Muscle of leg (tissue), 11 donors: ENCODE results near the gene RABL6. TPM values are rescaled to one million over a fixed set of nuclear protein-coding genes. Genes with fewer than 3 reads are reported as not detected.
"Not testable (repeated sequence)": the region's sequence is repeated elsewhere in the genome, so short reads cannot be mapped to it uniquely, and the experiment has no call there.

Experiments
- DNase-seq: peaks from one replicate; pipeline ENCODE4 v3.0.0; 2013
- H3K27ac ChIP-seq: one replicate; pipeline ENCODE4 v1.5.1; 2013; ENCODE audit warnings: mild to moderate bottlenecking, low read length, control low read depth
- H3K27me3 ChIP-seq: one replicate; pipeline ENCODE4 v1.6.1; 2013; ENCODE audit warnings: low read length; ENCODE audit not compliant: control insufficient read depth, insufficient read depth
- H3K36me3 ChIP-seq: one replicate; pipeline ENCODE4 v1.6.1; 2013; ENCODE audit warnings: low read length; ENCODE audit not compliant: control insufficient read depth, insufficient read depth
- H3K4me1 ChIP-seq: one replicate; pipeline ENCODE4 v1.6.1; 2013; ENCODE audit warnings: low read length; ENCODE audit not compliant: control insufficient read depth, insufficient read depth
- H3K4me3 ChIP-seq: one replicate; pipeline ENCODE4 v1.5.1; 2013; ENCODE audit warnings: low read length, control low read depth
- H3K9me3 ChIP-seq: replicated peaks from 2 replicates; pipeline ENCODE4 v1.6.1; 2013; ENCODE audit warnings: low read depth, low read length; ENCODE audit not compliant: control insufficient read depth
- WGBS: methylation state at CpG from one replicate; pipeline ENCODE4 v1.1.5; 2013; ENCODE audit warnings: missing lambda C conversion rate; ENCODE audit not compliant: insufficient coverage; 5-methylcytosine and 5-hydroxymethylcytosine counted together
- polyA plus RNA-seq, 8 donors: library from polyadenylated mRNA; unstranded; fragments of 120-200 nt; gene quantifications; one replicate each; pipeline versions ENCODE4 v1.2.1 to v1.2.3, GENCODE V29; 2013; ENCODE audit warnings: inconsistent platforms in 1 of 8, low replicate concordance in 1 of 8; ENCODE audit not compliant: insufficient read length in 8 of 8, insufficient read depth in 1 of 8
- total RNA-seq: library from RNA; stranded (reverse); fragments of 120-200 nt; gene quantifications from one replicate; pipeline ENCODE4 v1.2.4, GENCODE V29; 2013

Gene RABL6
- total and polyA plus RNA-seq, 9 donors: 37.6 to 66.0 (median 60.8) TPM

DNA sequence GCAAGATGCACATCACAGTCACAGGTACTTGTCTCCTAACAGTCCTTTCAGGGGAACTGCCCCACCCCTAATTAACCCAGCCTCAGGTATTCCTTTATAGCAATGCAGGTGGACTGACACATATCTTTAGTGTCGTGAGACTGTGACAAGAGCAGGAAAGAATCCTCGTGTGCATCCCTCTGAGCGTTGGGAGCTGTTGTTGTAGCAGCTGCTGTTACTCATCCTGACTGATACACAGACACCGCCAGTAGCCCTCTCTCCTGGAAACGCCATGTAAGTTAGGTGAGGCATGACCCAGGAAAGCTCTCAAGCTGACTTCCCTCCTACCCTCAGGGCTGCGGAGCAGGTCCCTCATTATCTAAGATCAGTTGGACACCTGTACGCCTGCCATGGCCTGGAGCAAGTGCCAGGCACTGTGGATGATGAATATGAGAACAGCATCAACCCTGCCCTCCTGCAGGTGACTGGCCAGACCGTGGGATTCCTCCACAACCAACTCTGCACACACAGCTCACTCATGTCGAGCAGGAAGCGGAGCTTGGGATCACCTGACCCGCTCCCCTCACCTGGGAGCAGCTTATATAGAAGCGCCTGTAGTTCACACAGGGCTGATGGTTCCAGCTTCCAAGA, 33.2 kb upstream of the RABL6 start:
- H3K4me3 ChIP-seq: no peak overlapping the region
- DNase-seq: no peak
- H3K4me1 ChIP-seq: peaks cover 2% of the 10 kb centered on the region
- H3K27ac ChIP-seq: no peak overlapping the region
- WGBS: 85% methylated on average over 9 of the region's 12 CpGs
- H3K36me3 ChIP-seq: no peaks in the 10 kb centered on the region
- peaks cover 24% of the 10 kb centered on the region for H3K27me3 ChIP-seq
- H3K9me3 ChIP-seq: peaks cover 12% of the 10 kb centered on the region

DNA sequence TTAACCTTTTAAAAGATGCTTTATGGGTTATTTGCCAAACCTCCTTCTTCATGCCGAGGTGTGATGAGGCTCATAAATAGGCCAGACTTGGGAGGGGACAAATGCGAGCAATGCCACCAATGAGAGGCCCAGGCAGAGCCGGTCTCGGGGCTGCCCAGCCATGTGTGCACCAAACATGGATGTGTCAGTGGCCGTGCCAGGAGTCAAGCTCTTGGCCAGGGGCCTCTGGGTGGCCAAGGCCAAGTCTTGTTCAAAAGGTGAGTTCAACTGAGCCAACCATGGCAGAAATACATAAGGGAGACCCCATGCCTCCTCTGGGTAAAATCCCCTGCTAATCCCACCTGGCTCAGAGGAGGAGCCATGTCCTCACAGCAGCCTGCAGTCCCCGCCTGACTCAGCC, 32.6 kb upstream of the RABL6 start:
- H3K27ac ChIP-seq: no peak overlapping the region
- no peak for DNase-seq
- H3K9me3 ChIP-seq: peaks cover 12% of the 10 kb centered on the region
- H3K36me3 ChIP-seq: no peaks in the 10 kb centered on the region
- WGBS: 55% methylated on average over 4 of the region's 6 CpGs
- H3K4me3 ChIP-seq: no peak overlapping the region
- H3K27me3 ChIP-seq: peaks cover 28% of the 10 kb centered on the region
- H3K4me1 ChIP-seq: peaks cover 2% of the 10 kb centered on the region

GRCh38 chr9:136776947-136777346, 30.8 kb upstream of the RABL6 start:
- H3K9me3 ChIP-seq: peaks cover 12% of the 10 kb centered on the region
- no peaks in the 10 kb centered on the region for H3K36me3 ChIP-seq
- peaks cover 34% of the 10 kb centered on the region for H3K27me3 ChIP-seq
- 20% methylated on average over 1 of the region's 7 CpGs for WGBS
- H3K27ac ChIP-seq: no peak overlapping the region
- no peak overlapping the region for H3K4me3 ChIP-seq
- peaks cover 2% of the 10 kb centered on the region for H3K4me1 ChIP-seq
- DNase-seq: no peak

DNA sequence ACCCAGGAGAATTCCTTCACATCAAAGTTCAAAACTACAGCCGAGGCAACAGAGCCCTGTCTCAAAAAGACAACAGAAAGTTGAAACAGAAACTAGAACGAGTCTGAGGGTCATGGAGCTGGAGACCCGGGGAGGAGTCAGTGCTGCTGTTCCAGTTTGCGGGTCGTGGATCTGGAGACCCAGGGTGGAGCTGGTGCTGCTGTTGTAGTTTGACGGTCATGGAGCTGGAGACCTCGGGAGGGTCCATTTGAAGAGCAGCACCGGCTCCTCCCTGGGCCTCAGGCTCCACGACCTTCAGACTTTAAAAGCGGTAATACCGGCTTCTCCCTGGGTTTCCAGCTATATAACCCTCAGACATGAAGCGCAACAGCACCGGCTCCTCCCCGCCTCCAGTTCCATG, 30.4 kb upstream of the RABL6 start:
- Histone ChIP-seq H3K9me3 (peaks cover 12% of the 10 kb centered on the region), H3K27ac (no peak overlapping the region), H3K4me1 (peaks cover 2% of the 10 kb centered on the region), H3K36me3 (no peaks in the 10 kb centered on the region), H3K4me3 (no peak overlapping the region), H3K27me3 (peaks cover 34% of the 10 kb centered on the region)
- DNase-seq: no peak
- 79% methylated on average over 12 of the region's 14 CpGs for WGBS

GRCh38 chr9:136779808-136780207, 27.9 kb upstream of the RABL6 start:
- H3K27ac ChIP-seq: no peak overlapping the region
- peaks cover 30% of the 10 kb centered on the region for H3K27me3 ChIP-seq
- DNase-seq: no peak
- H3K36me3 ChIP-seq: no peaks in the 10 kb centered on the region
- H3K4me1 ChIP-seq: peaks cover 2% of the 10 kb centered on the region
- H3K9me3 ChIP-seq: no peaks in the 10 kb centered on the region
- no CpG with 5 or more reads among the region's 5 CpGs for whole genome bisulfite sequencing
- no peak overlapping the region for H3K4me3 ChIP-seq

GRCh38 chr9:136782452-136782851, 25.3 kb upstream of the RABL6 start:
- no CpG with 5 or more reads among the region's 3 CpGs for WGBS

GRCh38 chr9:136784249-136784996, 23.3 kb upstream of the RABL6 start:
- 20% methylated on average over 2 of the region's 9 CpGs for WGBS
- Histone ChIP-seq H3K9me3 (no peaks in the 10 kb centered on the region), H3K36me3 (no peaks in the 10 kb centered on the region), H3K4me3 (no peak overlapping the region), H3K27ac (no peak overlapping the region), H3K27me3 (peaks cover 13% of the 10 kb centered on the region), H3K4me1 (peaks cover 5% of the 10 kb centered on the region)
- DNase-seq: peak; percentile 35

More at GRCh38 chr9:136782452-136782851, 25.3 kb upstream of the RABL6 start:
- no peaks in the 10 kb centered on the region for H3K36me3 ChIP-seq
- H3K4me1 ChIP-seq: peaks cover 4% of the 10 kb centered on the region
- no peak for DNase-seq
- peaks cover 28% of the 10 kb centered on the region for H3K27me3 ChIP-seq
- no peak overlapping the region for H3K4me3 ChIP-seq
- no peak overlapping the region for H3K27ac ChIP-seq
- H3K9me3 ChIP-seq: no peaks in the 10 kb centered on the region

DNA sequence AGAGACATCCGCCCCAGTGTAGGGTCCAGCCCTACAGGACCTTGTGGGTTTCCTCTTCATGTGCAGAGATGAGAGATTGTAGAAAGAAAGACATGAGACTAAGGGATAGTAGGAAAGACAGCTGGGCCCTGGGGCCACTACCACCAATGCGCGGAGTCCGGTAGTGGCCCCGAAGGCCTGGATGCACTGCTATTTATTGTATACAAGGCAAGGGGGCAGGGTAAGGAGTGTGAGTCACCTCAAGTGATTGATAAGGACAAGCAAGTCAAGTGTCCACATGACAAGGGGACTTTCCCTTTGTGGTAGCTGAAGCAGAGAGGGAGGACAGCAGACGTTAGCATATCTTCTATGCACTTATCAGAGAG, 22.8 kb upstream of the RABL6 start:
- H3K9me3 ChIP-seq: no peaks in the 10 kb centered on the region
- H3K4me1 ChIP-seq: peaks cover 5% of the 10 kb centered on the region
- no peak for DNase-seq
- no peak overlapping the region for H3K4me3 ChIP-seq
- H3K27me3 ChIP-seq: peaks cover 10% of the 10 kb centered on the region
- no peaks in the 10 kb centered on the region for H3K36me3 ChIP-seq
- 91% methylated on average over 5 of the region's 6 CpGs for WGBS
- H3K27ac ChIP-seq: no peak overlapping the region

- 81% methylated on average over 13 of the region's 23 CpGs for WGBS
- not testable (repeated sequence) for H3K27me3 ChIP-seq, H3K36me3 ChIP-seq, H3K9me3 ChIP-seq, H3K27ac ChIP-seq, H3K4me1 ChIP-seq, H3K4me3 ChIP-seq, DNase-seq
These were observed 22.0 kb upstream of the RABL6 start for GRCh38 chr9:136785565-136786355.

GRCh38 chr9:136786451-136786850, 21.3 kb upstream of the RABL6 start:
- no peak for DNase-seq
- 70% methylated on average over 7 of the region's 10 CpGs for WGBS
- no peak overlapping the region for H3K4me3 ChIP-seq

More at GRCh38 chr9:136786451-136786850, 21.3 kb upstream of the RABL6 start:
- no peaks in the 10 kb centered on the region for H3K9me3 ChIP-seq
- no peaks in the 10 kb centered on the region for H3K36me3 ChIP-seq
- H3K27ac ChIP-seq: no peak overlapping the region
- H3K4me1 ChIP-seq: peaks cover 8% of the 10 kb centered on the region
- peaks cover 1% of the 10 kb centered on the region for H3K27me3 ChIP-seq
